H9 (cell line): Measurements from ENCODE around the gene IP6K3. TPM values are rescaled to one million over a fixed set of nuclear protein-coding genes. Genes with fewer than 3 reads are reported as not detected.

ENCODE experiments used
- DNase-seq: peaks from one replicate; pipeline ENCODE4 v3.0.0-alpha.2; 2017
- H2AFZ ChIP-seq: one replicate; pipeline ENCODE4 v1.6.1; 2013; ENCODE audit warnings: mild to moderate bottlenecking, low read length, control low read depth, moderate library complexity
- H2AK5ac ChIP-seq: 2 replicates; pipeline ENCODE4 v1.6.1; 2013; ENCODE audit warnings: low read length, control low read depth, mixed read lengths; ENCODE audit not compliant: insufficient read length
- H2BK120ac ChIP-seq: one replicate; pipeline ENCODE4 v1.6.1; 2013; ENCODE audit warnings: low read depth, mild to moderate bottlenecking, low read length, control low read depth, inconsistent platforms; ENCODE audit not compliant: poor library complexity, severe bottlenecking
- H2BK12ac ChIP-seq: 2 replicates; pipeline ENCODE4 v1.6.1; 2013; ENCODE audit warnings: low read length, control low read depth, mixed read lengths, low read depth; ENCODE audit not compliant: insufficient read length
- H2BK15ac ChIP-seq: 2 replicates; pipeline ENCODE4 v1.6.1; 2013; ENCODE audit warnings: low read depth, low read length, control low read depth
- H2BK20ac ChIP-seq: one replicate; pipeline ENCODE4 v1.6.1; 2013; ENCODE audit warnings: low read depth, mild to moderate bottlenecking, low read length, control low read depth, inconsistent platforms; ENCODE audit not compliant: poor library complexity, severe bottlenecking
- H2BK5ac ChIP-seq: 2 replicates; pipeline ENCODE4 v1.6.1; 2013; ENCODE audit warnings: low read length, control low read depth, mixed read lengths; ENCODE audit not compliant: insufficient read length
- H3K14ac ChIP-seq: 2 replicates; pipeline ENCODE4 v1.6.1; 2013; ENCODE audit warnings: low read length, control low read depth; ENCODE audit not compliant: insufficient read depth
- H3K18ac ChIP-seq: 2 replicates; pipeline ENCODE4 v1.6.1; 2013; ENCODE audit warnings: low read depth, mild to moderate bottlenecking, mixed read lengths, low read length, control low read depth; ENCODE audit not compliant: insufficient read length
- H3K23ac ChIP-seq: 2 replicates; pipeline ENCODE4 v1.6.1; 2013; ENCODE audit warnings: low read length, control low read depth, mixed read lengths, low read depth; ENCODE audit not compliant: insufficient read length
- H3K23me2 ChIP-seq: 2 replicates; pipeline ENCODE4 v1.6.1; 2013; ENCODE audit warnings: low read depth, mild to moderate bottlenecking, mixed read lengths, low read length, control low read depth; ENCODE audit not compliant: insufficient read length, poor library complexity, severe bottlenecking
- H3K27ac ChIP-seq: 2 replicates; pipeline ENCODE4 v1.5.1; 2013; ENCODE audit warnings: low read length, control low read depth, mixed read lengths, low read depth; ENCODE audit not compliant: insufficient read length
- H3K27me3 ChIP-seq: 2 replicates; pipeline ENCODE4 v1.6.1; 2013; ENCODE audit warnings: low read length, control low read depth, inconsistent platforms; ENCODE audit not compliant: insufficient read depth
- H3K4ac ChIP-seq: 2 replicates; pipeline ENCODE4 v1.6.1; 2013; ENCODE audit warnings: low read depth, mild to moderate bottlenecking, control low read depth, inconsistent platforms, low read length, moderate library complexity
- H3K4me1 ChIP-seq: 2 replicates; pipeline ENCODE4 v1.6.1; 2013; ENCODE audit warnings: low read length, control low read depth, inconsistent platforms; ENCODE audit not compliant: insufficient read depth
- H3K4me2 ChIP-seq: 2 replicates; pipeline ENCODE4 v1.6.1; 2013; ENCODE audit warnings: low read length, control low read depth, mixed read lengths; ENCODE audit not compliant: insufficient read length, insufficient read depth
- H3K56ac ChIP-seq: 2 replicates; pipeline ENCODE4 v1.6.1; 2013; ENCODE audit warnings: low read depth, mild to moderate bottlenecking, mixed read lengths, low read length, control low read depth; ENCODE audit not compliant: insufficient read length
- H3K79me1 ChIP-seq: 2 replicates; pipeline ENCODE4 v1.6.1; 2013; ENCODE audit warnings: low read depth, mild to moderate bottlenecking, moderate library complexity, low read length, control low read depth, inconsistent platforms; ENCODE audit not compliant: insufficient read depth, poor library complexity, severe bottlenecking
- H3K79me2 ChIP-seq: 2 replicates; pipeline ENCODE4 v1.6.1; 2013; ENCODE audit warnings: low read length, control low read depth, inconsistent platforms; ENCODE audit not compliant: insufficient read depth
- H3K9ac ChIP-seq: 2 replicates; pipeline ENCODE4 v1.6.1; 2013; ENCODE audit warnings: low read length, control low read depth, mixed read lengths; ENCODE audit not compliant: insufficient read length; ENCODE audit errors: extremely low read depth
- H3K9me3 ChIP-seq: one replicate; pipeline ENCODE4 v1.6.1; 2013; ENCODE audit warnings: low read depth, low read length, inconsistent platforms; ENCODE audit not compliant: control insufficient read depth
- H3T11ph ChIP-seq: one replicate; pipeline ENCODE4 v1.6.1; 2013; ENCODE audit warnings: mild to moderate bottlenecking, low read length, control low read depth, inconsistent platforms
- H4K20me1 ChIP-seq: one replicate; pipeline ENCODE4 v1.6.1; 2013; ENCODE audit not compliant: control insufficient read depth, insufficient read length, insufficient read depth
- H4K5ac ChIP-seq: 2 replicates; pipeline ENCODE4 v1.6.1; 2013; ENCODE audit warnings: low read depth, mild to moderate bottlenecking, mixed read lengths, low read length, control low read depth; ENCODE audit not compliant: insufficient read length
- H4K8ac ChIP-seq: replicated peaks from 2 replicates; pipeline ENCODE4 v1.6.1; 2013; ENCODE audit warnings: low read length, control low read depth, mixed read lengths, low read depth; ENCODE audit not compliant: insufficient read length
- H4K91ac ChIP-seq: 2 replicates; pipeline ENCODE4 v1.6.1; 2013; ENCODE audit warnings: low read depth, mild to moderate bottlenecking, moderate library complexity, mixed read lengths, low read length, control low read depth; ENCODE audit not compliant: insufficient read length
- H3K27ac Mint-ChIP-seq, 3 experiments: 2 replicates in 2 of 3; 3 replicates in 1 of 3; pipeline ENCODE4 v1.8.0; 2020 to 2021; ENCODE audit warnings: mixed read lengths in 3 of 3, mild to moderate bottlenecking in 1 of 3, moderate library complexity in 1 of 3
- H3K27me3 Mint-ChIP-seq: 2 replicates; pipeline ENCODE4 v1.8.0; 2021; ENCODE audit warnings: low read depth, mild to moderate bottlenecking, moderate library complexity, mixed read lengths
- H3K36me3 Mint-ChIP-seq, 3 experiments: 2 replicates in 2 of 3; 3 replicates in 1 of 3; pipeline ENCODE4 v1.8.0; 2020 to 2021; ENCODE audit warnings: low read depth in 3 of 3, mixed read lengths in 3 of 3; ENCODE audit not compliant: insufficient read depth in 1 of 3
- H3K4me1 Mint-ChIP-seq, 2 experiments: 2 replicates each; pipeline ENCODE4 v1.8.0; 2020; ENCODE audit warnings: mixed read lengths in 2 of 2
- H3K4me3 Mint-ChIP-seq, 2 experiments: 2 replicates in 1 of 2; 3 replicates in 1 of 2; pipeline ENCODE4 v1.8.0; 2020 to 2021; ENCODE audit warnings: mild to moderate bottlenecking in 2 of 2, mixed read lengths in 2 of 2, moderate library complexity in 1 of 2
- H3K9me3 Mint-ChIP-seq, 2 experiments: 2 replicates in 1 of 2; 3 replicates in 1 of 2; pipeline ENCODE4 v1.8.0; 2020; ENCODE audit warnings: mild to moderate bottlenecking in 2 of 2, mixed read lengths in 2 of 2, moderate library complexity in 1 of 2
- CTCF ChIP-seq: fragments of 200-600 bp; sonication (generic); conservative IDR thresholded peaks from 3 replicates; pipeline ENCODE4 v1.8.0; 2021; ENCODE audit warnings: antibody characterized with exemption, mild to moderate bottlenecking
- WGBS: extraction: QIAGEN DNeasy Blood & Tissue Kit; methylation state at CpG from one replicate; pipeline ENCODE4 v1.1.7; 2013; ENCODE audit warnings: missing lambda C conversion rate, low lambda C conversion rate, mixed read lengths; ENCODE audit not compliant: insufficient read length; ENCODE audit errors: extremely low coverage; 5-methylcytosine and 5-hydroxymethylcytosine counted together
- total RNA-seq: library from RNA; stranded (reverse); gene quantifications from 2 replicates; pipeline ENCODE4 v1.2.1, GENCODE V29; 2021

IP6K3 gene
- total RNA-seq, 1 experiment from 2014 or later = 0.46 TPM

GRCh38 chr6:33789550-33789895, 42.8 kb upstream of the IP6K3 start:
- Histone ChIP-seq H2AFZ (no peak overlapping the region), H3K79me2 (peaks cover 9% of the 10 kb centered on the region; the same call in 1 of the 2 replicates), H3K27ac (no peak overlapping the region), H3K23ac (no peak overlapping the region), H3K4ac (no peak overlapping the region), H2AK5ac (no peak overlapping the region), H3K4me1 (peaks cover 20% of the 10 kb centered on the region; the same call in 1 of the 2 replicates), H4K5ac (no peak overlapping the region), H4K8ac (no peak overlapping the region), H3T11ph (no peak overlapping the region), H3K14ac (no peak overlapping the region), H2BK5ac (no peak overlapping the region), H3K23me2 (peaks cover 8% of the 10 kb centered on the region), H2BK15ac (no peak overlapping the region), H2BK120ac (no peak overlapping the region), H2BK20ac (no peak overlapping the region), H4K20me1 (no peaks in the 10 kb centered on the region), H3K4me2 (peak overlapping the region; percentile 65), H2BK12ac (no peak overlapping the region), H3K9me3 (no peaks in the 10 kb centered on the region), H3K79me1 (no peaks in the 10 kb centered on the region), H3K18ac (no peak overlapping the region), H3K27me3 (no peaks in the 10 kb centered on the region), H4K91ac (no peak overlapping the region), H3K9ac (no peak overlapping the region), H3K56ac (no peak overlapping the region)
- Mint-ChIP-seq H3K4me1 (peaks cover 85 to 88% of the 10 kb centered on the region in 2 experiments), H3K9me3 (no peaks in the 10 kb centered on the region), H3K27ac (peak overlapping the region; percentile 71 to 98 (median 93)), H3K36me3 (peaks cover 3 to 15% (median 14%) of the 10 kb centered on the region in 3 experiments; a peak in 6 of 7 replicates), H3K4me3 (peak overlapping the region; percentile 58 to 81), H3K27me3 (no peaks in the 10 kb centered on the region; the same call in 1 of the 2 replicates)
- no peak for TF ChIP-seq CTCF
- no peak for DNase-seq
- WGBS = no CpG with 5 or more reads among the region's 11 CpGs
